ENCODE data around the gene SEMA7A. TPM values are rescaled to one million over a fixed set of nuclear protein-coding genes. Genes with fewer than 3 reads are reported as not detected.

The SEMA7A gene
- polyA plus RNA-seq, 1 of the 3 experiments (the other 2 are of a cell fraction) = 1.3 TPM

DNA sequence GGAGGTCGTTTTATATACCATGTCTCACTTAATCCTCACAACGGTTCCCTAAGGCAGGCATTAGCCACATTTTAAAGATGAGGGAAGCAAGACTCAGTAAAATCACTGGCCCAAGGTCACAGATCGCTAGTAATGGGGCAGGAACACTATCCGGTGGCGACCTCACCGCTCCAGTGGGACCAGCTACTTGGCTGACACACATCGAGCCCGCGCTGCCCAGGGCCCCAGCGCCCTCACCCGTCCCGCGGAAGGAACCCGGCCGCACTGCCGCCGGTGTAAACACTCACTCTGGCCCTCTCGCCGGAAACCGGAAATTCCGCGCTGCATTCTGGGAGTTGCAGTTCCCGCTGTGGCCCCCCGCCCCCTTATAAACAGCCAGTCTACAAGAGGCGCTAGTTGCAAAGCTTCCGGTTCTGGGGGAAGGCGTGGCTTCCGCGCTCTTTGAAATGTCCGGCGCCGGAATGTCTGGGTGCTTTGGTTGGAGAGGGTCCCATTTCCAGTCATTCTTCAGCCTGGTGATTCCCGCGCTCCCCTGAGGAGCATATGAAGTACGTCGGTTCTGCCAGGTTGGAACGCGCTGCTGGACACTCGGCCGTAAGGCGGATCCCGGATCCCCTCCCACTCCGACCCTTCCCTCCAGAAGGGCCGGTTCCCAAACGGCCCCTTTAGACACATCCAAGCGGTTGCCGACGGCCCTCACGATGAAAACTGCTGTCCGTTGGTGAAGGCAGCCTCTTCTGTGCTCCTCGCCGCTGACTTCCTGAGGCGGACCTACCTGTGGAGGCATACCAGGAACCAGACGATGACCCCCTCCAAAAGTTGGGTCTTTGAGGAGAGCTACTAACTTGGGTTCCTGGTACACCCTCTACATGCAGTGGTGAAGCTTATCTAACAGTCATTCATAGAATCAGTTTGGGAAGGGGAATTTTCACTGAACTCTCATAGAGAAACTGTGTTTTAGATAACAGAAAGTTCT, 27.4 kb upstream of the SEMA7A start, which contains the start of gene UBL7:
Gene UBL7, minus strand, starts transcription at position 290 of the 976 bp plus-strand sequence. CDS start 2,293 bp downstream, outside the sequence.
- Histone ChIP-seq H3K4me1 (ENCODE audit: control insufficient read depth in 1 of 2, insufficient read depth in 2 of 2, low read depth in 1 of 2, low read length in 1 of 2) (peaks cover 0 to 6% of the 10 kb centered on the region in 2 experiments; a peak in 1 of 4 replicates), H3K4me3 (ENCODE audit: low read depth in 2 of 2, low read length in 1 of 2) (peak within 1 kb of the TSS; percentile 77 to 78), H3K9me2 (no peaks in the 10 kb centered on the region), H3K36me3 (replicated peaks in 1 of 2; ENCODE audit: control insufficient read depth in 1 of 2, insufficient read depth in 2 of 2, low read length in 1 of 2) (peaks cover 4 to 13% of the 10 kb centered on the region in 2 experiments), H3K79me2 (ENCODE audit: insufficient read depth) (peaks cover 28% of the 10 kb centered on the region), H3K27me3 (ENCODE audit: insufficient read depth) (no peaks in the 10 kb centered on the region), H4K20me1 (ENCODE audit: insufficient read depth) (no peaks in the 10 kb centered on the region), H3K9ac (peak within 1 kb of the TSS; percentile 69), H2AFZ (ENCODE audit: low read depth) (peak within 1 kb of the TSS; percentile 85), H3K4me2 (peak within 1 kb of the TSS; percentile 82), H3F3A (replicated peaks; ENCODE audit: insufficient read depth) (peaks cover 4% of the 10 kb centered on the region), H3K9me3 (no peaks in the 10 kb centered on the region), H3K27ac (ENCODE audit: low read depth in 2 of 2, low read length in 1 of 2) (peak within 1 kb of the TSS; percentile 66 to 84)
- POLR2A ChIA-PET = interaction anchor here (0.5 to 1.7 kb wide), 14 partner anchors 10 to 155 kb away, joined by 3 to 10 read pairs (median 4); partner anchors contain the start of genes ARID3B and CLK3
- WGBS (ENCODE audit: low lambda C conversion rate) = 3% methylated on average over 8 of the region's 54 CpGs
- peak; percentile 94 for DNase-seq
- CTCF ChIA-PET = interaction anchor here (0.8 to 36.5 kb wide), 11 partner anchors 9 to 171 kb away, joined by 3 to 779 read pairs (median 4); partner anchors contain the start of genes ARID3B and CYP11A1
- no peak for TF ChIP-seq MEF2A (IDR thresholded peaks at IDR 0.05; ENCODE audit: borderline replicate concordance, low read depth)
- TF ChIP-seq, protein P1, sequence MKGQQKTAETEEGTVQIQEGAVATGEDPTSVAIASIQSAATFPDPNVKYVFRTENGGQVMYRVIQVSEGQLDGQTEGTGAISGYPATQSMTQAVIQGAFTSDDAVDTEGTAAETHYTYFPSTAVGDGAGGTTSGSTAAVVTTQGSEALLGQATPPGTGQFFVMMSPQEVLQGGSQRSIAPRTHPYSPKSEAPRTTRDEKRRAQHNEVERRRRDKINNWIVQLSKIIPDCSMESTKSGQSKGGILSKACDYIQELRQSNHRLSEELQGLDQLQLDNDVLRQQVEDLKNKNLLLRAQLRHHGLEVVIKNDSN (IDR thresholded peaks at IDR 0.05; ENCODE audit: borderline replicate concordance, low read depth) = no peak
- TF ChIP-seq EP300 (IDR thresholded peaks at IDR 0.05; ENCODE audit: borderline replicate concordance in 1 of 2, low read depth in 1 of 2, low read length in 1 of 2) = peak in 1 of 2 experiments; percentile 34; a peak in 1 of 4 replicates
- TF ChIP-seq NFIC (IDR thresholded peaks at IDR 0.05; ENCODE audit: borderline replicate concordance) = no peak
- TF ChIP-seq, protein P2, sequence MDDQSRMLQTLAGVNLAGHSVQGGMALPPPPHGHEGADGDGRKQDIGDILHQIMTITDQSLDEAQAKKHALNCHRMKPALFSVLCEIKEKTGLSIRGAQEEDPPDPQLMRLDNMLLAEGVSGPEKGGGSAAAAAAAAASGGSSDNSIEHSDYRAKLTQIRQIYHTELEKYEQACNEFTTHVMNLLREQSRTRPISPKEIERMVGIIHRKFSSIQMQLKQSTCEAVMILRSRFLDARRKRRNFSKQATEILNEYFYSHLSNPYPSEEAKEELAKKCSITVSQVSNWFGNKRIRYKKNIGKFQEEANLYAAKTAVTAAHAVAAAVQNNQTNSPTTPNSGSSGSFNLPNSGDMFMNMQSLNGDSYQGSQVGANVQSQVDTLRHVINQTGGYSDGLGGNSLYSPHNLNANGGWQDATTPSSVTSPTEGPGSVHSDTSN (IDR thresholded peaks at IDR 0.05) = peak; percentile 33; the same call in 1 of the 2 replicates
- peak; percentile 35; the same call in 1 of the 2 replicates for TF ChIP-seq TCF12 (IDR thresholded peaks at IDR 0.05)
- no peak for TF ChIP-seq RFX5 (IDR thresholded peaks at IDR 0.05; ENCODE audit: low read length)
- peak; percentile 35 for TF ChIP-seq RAD21 (IDR thresholded peaks at IDR 0.05; ENCODE audit: low read length)
- TF ChIP-seq EZH2phosphoT487 (IDR thresholded peaks at IDR 0.05; ENCODE audit: borderline replicate concordance, low read depth) = no peak
- TF ChIP-seq, protein P3, sequence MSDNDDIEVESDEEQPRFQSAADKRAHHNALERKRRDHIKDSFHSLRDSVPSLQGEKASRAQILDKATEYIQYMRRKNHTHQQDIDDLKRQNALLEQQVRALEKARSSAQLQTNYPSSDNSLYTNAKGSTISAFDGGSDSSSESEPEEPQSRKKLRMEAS (IDR thresholded peaks at IDR 0.05; ENCODE audit: low read depth) = peak; percentile 87
- no peak; the same call in 1 of the 2 replicates for TF ChIP-seq SMC3 (IDR thresholded peaks at IDR 0.05; ENCODE audit: low read depth, low read length)
- 0 out of 2 replicates have a peak, but pooled peaks have one; percentile 52 for TF ChIP-seq TEAD4 (IDR thresholded peaks at IDR 0.05; ENCODE audit: borderline replicate concordance, insufficient read depth)
- peak; percentile 52; the same call in 1 of the 2 replicates for TF ChIP-seq YY1 (IDR thresholded peaks at IDR 0.05; ENCODE audit: low read depth)
- TF ChIP-seq SIN3A (IDR thresholded peaks at IDR 0.05; ENCODE audit: borderline replicate concordance, low read depth, low read length) = peak; percentile 92
- peak; percentile 96 for TF ChIP-seq MXI1 (IDR thresholded peaks at IDR 0.05; ENCODE audit: low read depth, low read length)
- no peak for TF ChIP-seq FOSL2 (IDR thresholded peaks at IDR 0.05; ENCODE audit: borderline replicate concordance, low read depth)
- TF ChIP-seq, protein P4, sequence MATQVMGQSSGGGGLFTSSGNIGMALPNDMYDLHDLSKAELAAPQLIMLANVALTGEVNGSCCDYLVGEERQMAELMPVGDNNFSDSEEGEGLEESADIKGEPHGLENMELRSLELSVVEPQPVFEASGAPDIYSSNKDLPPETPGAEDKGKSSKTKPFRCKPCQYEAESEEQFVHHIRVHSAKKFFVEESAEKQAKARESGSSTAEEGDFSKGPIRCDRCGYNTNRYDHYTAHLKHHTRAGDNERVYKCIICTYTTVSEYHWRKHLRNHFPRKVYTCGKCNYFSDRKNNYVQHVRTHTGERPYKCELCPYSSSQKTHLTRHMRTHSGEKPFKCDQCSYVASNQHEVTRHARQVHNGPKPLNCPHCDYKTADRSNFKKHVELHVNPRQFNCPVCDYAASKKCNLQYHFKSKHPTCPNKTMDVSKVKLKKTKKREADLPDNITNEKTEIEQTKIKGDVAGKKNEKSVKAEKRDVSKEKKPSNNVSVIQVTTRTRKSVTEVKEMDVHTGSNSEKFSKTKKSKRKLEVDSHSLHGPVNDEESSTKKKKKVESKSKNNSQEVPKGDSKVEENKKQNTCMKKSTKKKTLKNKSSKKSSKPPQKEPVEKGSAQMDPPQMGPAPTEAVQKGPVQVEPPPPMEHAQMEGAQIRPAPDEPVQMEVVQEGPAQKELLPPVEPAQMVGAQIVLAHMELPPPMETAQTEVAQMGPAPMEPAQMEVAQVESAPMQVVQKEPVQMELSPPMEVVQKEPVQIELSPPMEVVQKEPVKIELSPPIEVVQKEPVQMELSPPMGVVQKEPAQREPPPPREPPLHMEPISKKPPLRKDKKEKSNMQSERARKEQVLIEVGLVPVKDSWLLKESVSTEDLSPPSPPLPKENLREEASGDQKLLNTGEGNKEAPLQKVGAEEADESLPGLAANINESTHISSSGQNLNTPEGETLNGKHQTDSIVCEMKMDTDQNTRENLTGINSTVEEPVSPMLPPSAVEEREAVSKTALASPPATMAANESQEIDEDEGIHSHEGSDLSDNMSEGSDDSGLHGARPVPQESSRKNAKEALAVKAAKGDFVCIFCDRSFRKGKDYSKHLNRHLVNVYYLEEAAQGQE (IDR thresholded peaks at IDR 0.05; ENCODE audit: low read depth, low read length) = peak; percentile 51; the same call in 1 of the 2 replicates
- peak; percentile 93 for TF ChIP-seq FOXJ3 (CRISPR knock-in tag; IDR thresholded peaks at IDR 0.05)
- TF ChIP-seq ELF1 (IDR thresholded peaks at IDR 0.05) = peak; percentile 98
- TF ChIP-seq, protein P5, sequence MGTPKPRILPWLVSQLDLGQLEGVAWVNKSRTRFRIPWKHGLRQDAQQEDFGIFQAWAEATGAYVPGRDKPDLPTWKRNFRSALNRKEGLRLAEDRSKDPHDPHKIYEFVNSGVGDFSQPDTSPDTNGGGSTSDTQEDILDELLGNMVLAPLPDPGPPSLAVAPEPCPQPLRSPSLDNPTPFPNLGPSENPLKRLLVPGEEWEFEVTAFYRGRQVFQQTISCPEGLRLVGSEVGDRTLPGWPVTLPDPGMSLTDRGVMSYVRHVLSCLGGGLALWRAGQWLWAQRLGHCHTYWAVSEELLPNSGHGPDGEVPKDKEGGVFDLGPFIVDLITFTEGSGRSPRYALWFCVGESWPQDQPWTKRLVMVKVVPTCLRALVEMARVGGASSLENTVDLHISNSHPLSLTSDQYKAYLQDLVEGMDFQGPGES (IDR thresholded peaks at IDR 0.05; ENCODE audit: low read depth, low read length) = no peak
- TF ChIP-seq, protein P6, sequence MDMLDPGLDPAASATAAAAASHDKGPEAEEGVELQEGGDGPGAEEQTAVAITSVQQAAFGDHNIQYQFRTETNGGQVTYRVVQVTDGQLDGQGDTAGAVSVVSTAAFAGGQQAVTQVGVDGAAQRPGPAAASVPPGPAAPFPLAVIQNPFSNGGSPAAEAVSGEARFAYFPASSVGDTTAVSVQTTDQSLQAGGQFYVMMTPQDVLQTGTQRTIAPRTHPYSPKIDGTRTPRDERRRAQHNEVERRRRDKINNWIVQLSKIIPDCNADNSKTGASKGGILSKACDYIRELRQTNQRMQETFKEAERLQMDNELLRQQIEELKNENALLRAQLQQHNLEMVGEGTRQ (IDR thresholded peaks at IDR 0.05; ENCODE audit: borderline replicate concordance, low read depth, low read length) = no peak
